Globus pallidus (tissue), 1 donor: ENCODE measurements around the gene TMEM134.

Experiments
- DNase-seq: peaks from one replicate; pipeline ENCODE4 v3.0.0-alpha.2; 2015; ENCODE audit warnings: low spot score

TMEM134 gene

GRCh38 chr11:67500831-67501715, 32.0 kb upstream of the TMEM134 start:
- DNase-seq, result no peak

GRCh38 chr11:67500484-67500821, 31.4 kb upstream of the TMEM134 start:
- DNase-seq, result no peak

- DNase-seq, result no peak
These were observed 30.9 kb upstream of the TMEM134 start for GRCh38 chr11:67499808-67500483.

- no peak for DNase-seq
These were observed 29.5 kb upstream of the TMEM134 start for GRCh38 chr11:67498544-67498972.

- no peak for DNase-seq
These were observed 28.7 kb upstream of the TMEM134 start for GRCh38 chr11:67497656-67498291.

GRCh38 chr11:67496113-67496512, 27.1 kb upstream of the TMEM134 start:
- no peak for DNase-seq

GRCh38 chr11:67495234-67496005, 26.4 kb upstream of the TMEM134 start:
- no peak for DNase-seq

GRCh38 chr11:67494371-67495233, 25.6 kb upstream of the TMEM134 start:
- no peak for DNase-seq

- DNase-seq, result no peak
These were observed 24.7 kb upstream of the TMEM134 start for GRCh38 chr11:67493548-67494370.

- no peak for DNase-seq
These were observed 23.9 kb upstream of the TMEM134 start for GRCh38 chr11:67492801-67493547.

- no peak for DNase-seq
These were observed 23.1 kb upstream of the TMEM134 start for GRCh38 chr11:67492069-67492727.

GRCh38 chr11:67491276-67492068, 22.4 kb upstream of the TMEM134 start:
- no peak for DNase-seq

- no peak for DNase-seq
These were observed 21.6 kb upstream of the TMEM134 start for GRCh38 chr11:67490727-67491065.

GRCh38 chr11:67489885-67490726, 21.1 kb upstream of the TMEM134 start:
- DNase-seq, result no peak

GRCh38 chr11:67489203-67489884, 20.3 kb upstream of the TMEM134 start:
- DNase-seq, result no peak

GRCh38 chr11:67486481-67487195, 17.6 kb upstream of the TMEM134 start:
- DNase-seq, result no peak
